Stimulated activated memory B cell treated with anti-CD40 and anti-IgM and Interleukin-4, amounts not matched to agents 10 μg/mL and 1 μg/mL and 100 μg/mL, for 72 hours (primary cell): ENCODE measurements around the gene PPP2R3B.
"Not testable (repeated sequence)": the region's sequence is repeated elsewhere in the genome, so short reads cannot be mapped to it uniquely, and the experiment has no call there.

Experiments used
- ATAC-seq: fragments of 150-1000 bp; cut with Tn5 transposase; 2 replicates; pipeline ENCODE4 v1.10.0; 2021
- H3K27ac Mint-ChIP-seq: one replicate; pipeline ENCODE4 v1.8.0; 2022; ENCODE audit warnings: mild to moderate bottlenecking, mixed read lengths
- H3K27me3 Mint-ChIP-seq: one replicate; pipeline ENCODE4 v1.8.0; 2022; ENCODE audit warnings: mixed read lengths
- H3K36me3 Mint-ChIP-seq: one replicate; pipeline ENCODE4 v1.8.0; 2022; ENCODE audit warnings: mixed read lengths
- H3K4me1 Mint-ChIP-seq: one replicate; pipeline ENCODE4 v1.8.0; 2022; ENCODE audit warnings: mixed read lengths
- H3K4me3 Mint-ChIP-seq: one replicate; pipeline ENCODE4 v1.8.0; 2022; ENCODE audit warnings: mild to moderate bottlenecking, moderate library complexity, mixed read lengths
- H3K9me3 Mint-ChIP-seq: one replicate; pipeline ENCODE4 v1.8.0; 2022; ENCODE audit warnings: mixed read lengths

Gene PPP2R3B

DNA sequence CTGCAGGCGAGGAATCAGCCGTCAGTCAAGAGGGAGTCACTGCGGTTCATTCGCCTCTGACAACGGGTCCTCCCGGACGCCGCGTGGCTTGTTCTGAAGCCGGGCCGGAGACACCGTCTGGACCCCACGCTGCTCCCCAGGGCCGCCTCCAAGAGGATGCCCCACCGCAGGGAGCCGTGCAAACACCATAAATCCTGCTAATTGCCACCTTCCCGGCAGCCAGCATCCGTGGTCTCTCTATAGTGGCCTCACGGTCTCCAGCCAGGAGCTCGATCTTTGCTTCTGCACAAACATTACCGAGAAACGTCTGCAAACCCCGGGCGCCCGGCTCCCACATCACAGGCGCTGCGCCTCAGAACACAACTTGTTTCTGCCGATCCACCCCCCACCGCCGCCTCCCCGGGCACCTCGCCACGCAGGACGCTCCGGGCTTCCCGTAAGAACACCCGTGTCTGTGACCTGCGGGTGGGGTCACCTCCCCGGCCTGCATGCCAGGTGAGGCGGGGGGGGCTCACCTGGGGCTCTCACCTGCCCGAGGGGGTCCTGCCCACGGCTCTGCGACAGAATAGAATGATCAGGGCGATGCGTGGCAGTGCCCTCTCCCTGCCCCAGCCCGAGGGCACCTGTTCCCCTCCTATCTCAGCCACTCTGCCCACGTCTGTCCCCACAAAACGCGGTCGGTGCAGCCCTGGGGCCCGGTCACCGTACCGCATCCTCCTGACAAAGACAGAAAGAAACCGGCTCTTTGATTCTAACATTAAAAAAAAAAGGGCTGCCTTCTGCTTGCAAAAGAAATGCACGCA is 32.4 kb upstream of the PPP2R3B start:
- Mint-ChIP-seq H3K27ac (no peak overlapping the region), H3K4me3 (no peak overlapping the region), H3K27me3 (peaks cover 15% of the 10 kb centered on the region), H3K9me3 (peaks cover 4% of the 10 kb centered on the region), H3K36me3 (peaks cover 9% of the 10 kb centered on the region), H3K4me1 (peaks cover 6% of the 10 kb centered on the region)
- no peak for ATAC-seq

- H3K36me3 Mint-ChIP-seq, H3K9me3 Mint-ChIP-seq, H3K4me1 Mint-ChIP-seq, H3K27ac Mint-ChIP-seq, H3K27me3 Mint-ChIP-seq, ATAC-seq, H3K4me3 Mint-ChIP-seq: not testable (repeated sequence)
These were observed 28.8 kb upstream of the PPP2R3B start for GRCh38 chrX:415498-415897.

- H3K27ac Mint-ChIP-seq: no peak overlapping the region
- ATAC-seq: no peak
- peaks cover 9% of the 10 kb centered on the region for H3K27me3 Mint-ChIP-seq
- H3K4me3 Mint-ChIP-seq: no peak overlapping the region
- no peaks in the 10 kb centered on the region for H3K4me1 Mint-ChIP-seq
- peaks cover 9% of the 10 kb centered on the region for H3K36me3 Mint-ChIP-seq
- H3K9me3 Mint-ChIP-seq: peaks cover 2% of the 10 kb centered on the region
These were observed 26.9 kb upstream of the PPP2R3B start for GRCh38 chrX:413322-414201.

DNA sequence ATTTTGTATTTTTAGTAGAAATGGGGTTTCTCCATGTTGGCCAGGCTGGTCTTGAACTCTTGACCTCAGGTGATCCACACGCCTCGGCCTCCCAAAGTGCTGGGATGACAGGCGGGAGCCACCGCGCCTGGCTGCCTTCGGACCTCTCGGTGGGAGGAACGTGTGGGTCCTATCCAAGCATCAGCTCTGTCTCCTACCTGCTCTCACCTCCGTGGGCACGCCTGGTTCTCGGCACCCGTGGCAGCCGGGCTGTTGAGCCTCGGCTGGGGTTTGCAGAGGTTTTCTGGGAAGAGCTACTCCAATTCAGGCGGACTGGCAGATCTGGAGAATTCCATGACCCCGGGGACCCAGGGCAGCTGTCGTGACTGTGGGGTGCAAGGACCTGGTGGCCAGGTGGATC is 23.6 kb upstream of the PPP2R3B start:
- no peak for ATAC-seq
- no peaks in the 10 kb centered on the region for H3K4me1 Mint-ChIP-seq
- H3K27ac Mint-ChIP-seq: no peak overlapping the region
- no peak overlapping the region for H3K4me3 Mint-ChIP-seq
- peaks cover 13% of the 10 kb centered on the region for H3K36me3 Mint-ChIP-seq
- H3K9me3 Mint-ChIP-seq: peaks cover 2% of the 10 kb centered on the region
- H3K27me3 Mint-ChIP-seq: peaks cover 9% of the 10 kb centered on the region

DNA sequence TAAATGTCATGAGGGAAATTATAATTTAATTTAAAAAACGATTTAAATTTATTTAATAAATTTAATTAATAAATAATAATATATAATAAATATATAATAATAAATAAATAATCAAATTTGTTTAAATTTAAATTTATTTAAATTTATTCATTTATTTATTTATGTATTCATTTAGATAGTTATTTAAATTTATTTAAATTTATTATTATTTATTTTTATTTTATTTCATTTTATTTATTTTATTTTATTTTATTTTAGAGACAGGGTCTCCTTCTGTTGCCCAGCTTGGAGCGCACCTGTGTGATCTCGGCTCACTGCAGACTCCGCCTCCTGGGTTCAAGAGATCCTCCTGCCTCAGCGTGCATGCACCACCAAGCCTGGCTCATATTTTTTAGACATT is 18.4 kb upstream of the PPP2R3B start:
- H3K4me3 Mint-ChIP-seq: no peak overlapping the region
- H3K4me1 Mint-ChIP-seq: no peaks in the 10 kb centered on the region
- H3K9me3 Mint-ChIP-seq: peaks cover 6% of the 10 kb centered on the region
- no peak overlapping the region for H3K27ac Mint-ChIP-seq
- H3K27me3 Mint-ChIP-seq: no peaks in the 10 kb centered on the region
- no peak for ATAC-seq
- H3K36me3 Mint-ChIP-seq: peaks cover 19% of the 10 kb centered on the region

DNA sequence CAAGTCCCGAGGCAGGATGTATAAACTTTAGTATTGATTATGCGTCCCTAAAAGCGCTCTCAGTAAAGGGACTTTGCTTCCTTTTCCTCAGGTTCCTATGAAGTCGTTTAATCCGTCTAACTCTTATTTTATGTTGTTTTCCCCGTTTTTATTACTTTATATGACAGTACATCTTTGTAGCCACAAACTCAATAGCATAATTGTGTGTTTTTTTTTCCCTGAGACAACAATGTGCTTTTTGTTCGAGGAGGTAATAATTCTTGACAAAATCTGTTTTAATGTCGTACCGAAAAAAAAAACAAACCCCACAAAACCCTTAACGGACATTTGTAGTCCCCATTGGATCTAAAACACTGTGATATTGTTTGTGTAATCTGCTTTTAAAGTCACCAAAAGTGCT is 17.9 kb upstream of the PPP2R3B start:
- Mint-ChIP-seq H3K27me3 (no peaks in the 10 kb centered on the region), H3K4me3 (no peak overlapping the region), H3K9me3 (peaks cover 6% of the 10 kb centered on the region), H3K36me3 (peaks cover 19% of the 10 kb centered on the region), H3K27ac (no peak overlapping the region), H3K4me1 (no peaks in the 10 kb centered on the region)
- ATAC-seq: no peak

- peak; percentile 47 for ATAC-seq
These were observed 16.1 kb upstream of the PPP2R3B start for GRCh38 chrX:402857-403256.

GRCh38 chrX:400258-400657 is 13.6 kb upstream of the PPP2R3B start:
- no peak overlapping the region for H3K27ac Mint-ChIP-seq
- no peak overlapping the region for H3K4me3 Mint-ChIP-seq
- peaks cover 4% of the 10 kb centered on the region for H3K9me3 Mint-ChIP-seq
- ATAC-seq: no peak
- H3K36me3 Mint-ChIP-seq: peaks cover 11% of the 10 kb centered on the region
- no peaks in the 10 kb centered on the region for H3K4me1 Mint-ChIP-seq
- no peaks in the 10 kb centered on the region for H3K27me3 Mint-ChIP-seq

More at GRCh38 chrX:402857-403256, 16.1 kb upstream of the PPP2R3B start:
- Mint-ChIP-seq H3K27ac (no peak overlapping the region), H3K27me3 (no peaks in the 10 kb centered on the region), H3K36me3 (peaks cover 19% of the 10 kb centered on the region), H3K4me1 (no peaks in the 10 kb centered on the region), H3K9me3 (peaks cover 4% of the 10 kb centered on the region), H3K4me3 (no peak overlapping the region)

GRCh38 chrX:397575-397974 is 10.9 kb upstream of the PPP2R3B start:
- no peak for ATAC-seq
- Mint-ChIP-seq H3K4me3 (no peak overlapping the region), H3K36me3 (peaks cover 7% of the 10 kb centered on the region), H3K9me3 (peaks cover under 1% of the 10 kb centered on the region), H3K27me3 (no peaks in the 10 kb centered on the region), H3K27ac (no peak overlapping the region), H3K4me1 (no peaks in the 10 kb centered on the region)

- no peaks in the 10 kb centered on the region for H3K9me3 Mint-ChIP-seq
- no peak overlapping the region for H3K27ac Mint-ChIP-seq
- ATAC-seq: no peak
- peaks cover 14% of the 10 kb centered on the region for H3K36me3 Mint-ChIP-seq
- no peaks in the 10 kb centered on the region for H3K4me1 Mint-ChIP-seq
- H3K27me3 Mint-ChIP-seq: no peaks in the 10 kb centered on the region
- H3K4me3 Mint-ChIP-seq: no peak overlapping the region
These were observed 8.1 kb upstream of the PPP2R3B start for GRCh38 chrX:394830-395229.

- H3K27me3 Mint-ChIP-seq: no peaks in the 10 kb centered on the region
- H3K4me1 Mint-ChIP-seq: no peaks in the 10 kb centered on the region
- no peaks in the 10 kb centered on the region for H3K9me3 Mint-ChIP-seq
- ATAC-seq: no peak
- no peak overlapping the region for H3K27ac Mint-ChIP-seq
- peaks cover 9% of the 10 kb centered on the region for H3K36me3 Mint-ChIP-seq
- no peak overlapping the region for H3K4me3 Mint-ChIP-seq
These were observed 5.8 kb upstream of the PPP2R3B start for GRCh38 chrX:392575-392846.

- H3K9me3 Mint-ChIP-seq: no peaks in the 10 kb centered on the region
- peaks cover 9% of the 10 kb centered on the region for H3K36me3 Mint-ChIP-seq
- no peak for ATAC-seq
- H3K27ac Mint-ChIP-seq: no peak overlapping the region
- H3K27me3 Mint-ChIP-seq: no peaks in the 10 kb centered on the region
- H3K4me3 Mint-ChIP-seq: no peak overlapping the region
- no peaks in the 10 kb centered on the region for H3K4me1 Mint-ChIP-seq
These were observed 5.2 kb upstream of the PPP2R3B start for GRCh38 chrX:391717-392574.

- no peak for ATAC-seq
- Mint-ChIP-seq H3K27ac (no peak overlapping the region), H3K4me3 (no peak overlapping the region), H3K36me3 (peaks cover 9% of the 10 kb centered on the region), H3K27me3 (no peaks in the 10 kb centered on the region), H3K9me3 (no peaks in the 10 kb centered on the region), H3K4me1 (no peaks in the 10 kb centered on the region)
These were observed 3.8 kb upstream of the PPP2R3B start for GRCh38 chrX:390459-390858.

DNA sequence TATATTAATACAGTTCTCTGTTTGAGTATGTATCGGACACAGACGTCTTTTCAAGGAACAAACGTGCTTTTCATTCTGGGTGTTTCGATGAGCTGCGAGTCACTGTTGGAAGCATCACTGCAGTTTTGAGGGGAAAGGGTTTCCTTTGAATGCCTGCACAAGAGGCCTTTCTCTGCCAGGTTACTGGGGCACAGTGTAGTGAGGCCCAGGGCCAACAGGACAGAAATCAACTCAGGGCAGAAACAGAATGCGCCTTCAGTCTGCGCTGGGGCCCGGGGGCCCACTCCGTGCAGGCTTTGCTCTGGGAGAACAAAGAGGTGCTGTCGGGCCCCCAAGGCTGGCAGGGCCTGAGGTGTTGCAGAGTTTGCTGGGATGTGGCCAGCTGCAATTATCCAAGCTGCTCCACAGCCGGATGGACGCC is 2.3 kb upstream of the PPP2R3B start:
- no peaks in the 10 kb centered on the region for H3K4me1 Mint-ChIP-seq
- H3K9me3 Mint-ChIP-seq: no peaks in the 10 kb centered on the region
- H3K27me3 Mint-ChIP-seq: no peaks in the 10 kb centered on the region
- no peak for ATAC-seq
- H3K27ac Mint-ChIP-seq: no peak overlapping the region
- peaks cover 9% of the 10 kb centered on the region for H3K36me3 Mint-ChIP-seq
- H3K4me3 Mint-ChIP-seq: no peak overlapping the region

DNA sequence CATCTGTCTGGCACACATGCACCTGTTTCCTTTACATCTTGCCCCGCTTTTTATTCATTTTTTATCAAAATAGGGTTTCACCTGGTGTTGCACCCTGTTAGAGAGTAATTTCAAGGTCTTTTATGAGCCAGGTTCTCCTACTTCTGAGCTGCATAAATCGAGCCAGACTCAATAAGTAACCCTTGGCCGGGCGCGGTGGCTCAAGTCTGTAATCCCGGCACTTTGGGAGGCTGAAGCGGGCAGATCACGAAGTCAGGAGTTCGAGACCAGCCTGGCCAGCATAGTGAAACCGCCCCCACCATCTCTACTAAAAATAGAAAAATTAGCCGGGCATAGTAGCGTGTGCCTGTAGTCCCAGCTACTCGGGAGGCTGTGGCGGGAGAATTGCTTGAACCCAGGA is 1.0 kb upstream of the PPP2R3B start:
- Mint-ChIP-seq H3K27me3 (no peaks in the 10 kb centered on the region), H3K27ac (peak overlapping the region; percentile 98), H3K9me3 (no peaks in the 10 kb centered on the region), H3K4me1 (no peaks in the 10 kb centered on the region), H3K36me3 (peaks cover 9% of the 10 kb centered on the region), H3K4me3 (peak overlapping the region; percentile 92)
- no peak for ATAC-seq
